Measurements from ENCODE around the gene CARD16.
"Not testable (repeated sequence)": the region's sequence is repeated elsewhere in the genome, so short reads cannot be mapped to it uniquely, and the experiment has no call there.

The CARD16 gene

GRCh38 chr11:105044557-105045524 lies at the start of gene CARD16:
TSS of gene CARD16 (minus strand) at chr11:105045335. CDS start at chr11:105045297, 38 bp downstream.
- not testable (repeated sequence) for DNase-seq

GRCh38 chr11:105092256-105093239 lies 47.4 kb upstream of the CARD16 start:
- DNase-seq: no peak

- no peak for DNase-seq
These were observed 36.4 kb upstream of the CARD16 start for GRCh38 chr11:105081412-105082150.

GRCh38 chr11:105080171-105080906 lies 35.2 kb upstream of the CARD16 start:
- not testable (repeated sequence) for DNase-seq

- no peak for DNase-seq
These were observed 33.1 kb upstream of the CARD16 start for GRCh38 chr11:105078283-105078682.

GRCh38 chr11:105077141-105077790 lies 32.1 kb upstream of the CARD16 start:
- DNase-seq: not testable (repeated sequence)

- no peak for DNase-seq
These were observed 29.0 kb upstream of the CARD16 start for GRCh38 chr11:105074166-105074530.

GRCh38 chr11:105073456-105074165 lies 28.5 kb upstream of the CARD16 start:
- DNase-seq: no peak

- DNase-seq: not testable (repeated sequence)
These were observed 26.9 kb upstream of the CARD16 start for GRCh38 chr11:105072080-105072479.

- DNase-seq: no peak
These were observed 26.1 kb upstream of the CARD16 start for GRCh38 chr11:105071089-105071732.

- DNase-seq: no peak
These were observed 25.2 kb upstream of the CARD16 start for GRCh38 chr11:105070306-105070705.

- DNase-seq: not testable (repeated sequence)
These were observed 24.6 kb upstream of the CARD16 start for GRCh38 chr11:105069749-105070148.

GRCh38 chr11:105063245-105063941 lies 18.3 kb upstream of the CARD16 start:
- not testable (repeated sequence) for DNase-seq

GRCh38 chr11:105057432-105057831 lies 12.3 kb upstream of the CARD16 start:
- DNase-seq: no peak

- no peak for DNase-seq
These were observed 11.3 kb upstream of the CARD16 start for GRCh38 chr11:105056446-105056845.

- DNase-seq: no peak
These were observed 9.8 kb upstream of the CARD16 start for GRCh38 chr11:105054723-105055493.

- DNase-seq: no peak
These were observed 7.4 kb upstream of the CARD16 start for GRCh38 chr11:105052487-105052886.

- DNase-seq: no peak
These were observed 6.4 kb upstream of the CARD16 start for GRCh38 chr11:105051559-105051958.

GRCh38 chr11:105049481-105049880 lies 4.3 kb upstream of the CARD16 start:
- no peak for DNase-seq
